Measurements from ENCODE around the gene MFGE8.

DNA sequence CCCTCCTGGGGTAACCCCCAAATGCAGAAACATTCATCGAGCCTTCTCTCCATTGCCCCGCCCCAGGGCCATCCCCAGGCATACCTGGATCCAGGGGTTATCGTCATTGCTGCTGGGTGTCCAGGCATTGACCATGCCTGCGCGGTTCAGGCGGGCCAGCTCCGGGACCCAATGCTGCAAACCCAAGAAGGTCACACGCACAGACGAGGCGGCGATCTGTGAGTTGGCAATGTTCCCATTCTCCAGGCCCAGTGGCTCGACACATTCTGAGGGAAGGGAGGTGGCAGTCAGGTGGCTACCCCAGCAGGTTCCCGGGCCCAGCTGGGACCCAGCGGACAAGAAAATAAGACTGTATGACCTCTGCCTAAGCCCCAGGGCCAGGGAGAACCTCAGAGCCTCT lies 6.1 kb downstream of the MFGE8 start:
- TF ChIP-seq ARNT (IDR thresholded peaks at IDR 0.05) (no peak), NFRKB (IDR thresholded peaks at IDR 0.05) (no peak)
